OCI-LY1 (cell line): Measurements from ENCODE around the gene EXD3.

Source experiments
- H2AFZ ChIP-seq: fragments of 200-600 bp; sonication (generic), shearing (Covaris generic); 2 replicates; pipeline ENCODE4 v1.6.0; 2014; ENCODE audit warnings: antibody characterized with exemption, mild to moderate bottlenecking, low read length
- H3F3A ChIP-seq: fragments of 200-600 bp; sonication (generic), shearing (Covaris generic); 2 replicates; pipeline ENCODE4 v1.6.0; 2014; ENCODE audit warnings: mild to moderate bottlenecking, antibody characterized with exemption, low read length, moderate library complexity; ENCODE audit not compliant: insufficient read depth
- H3K27ac ChIP-seq: fragments of 200-600 bp; sonication (generic); 2 replicates; pipeline ENCODE4 v1.5.1; 2014; ENCODE audit warnings: low read length, mixed run types, mild to moderate bottlenecking, low read depth; ENCODE audit not compliant: poor library complexity, severe bottlenecking
- H3K27me3 ChIP-seq: fragments of 200-600 bp; sonication (generic); 2 replicates; pipeline ENCODE4 v1.6.0; 2014; ENCODE audit warnings: antibody characterized with exemption, mild to moderate bottlenecking, low read length, moderate library complexity; ENCODE audit not compliant: insufficient read depth
- H3K36me3 ChIP-seq: fragments of 200-600 bp; sonication (generic); 2 replicates; pipeline ENCODE4 v1.6.1; 2014; ENCODE audit warnings: mild to moderate bottlenecking, antibody characterized with exemption, low read length, moderate library complexity, mixed read lengths; ENCODE audit not compliant: insufficient read depth
- H3K4me1 ChIP-seq: fragments of 200-600 bp; sonication (generic); 2 replicates; pipeline ENCODE4 v1.5.1; 2014; ENCODE audit warnings: mild to moderate bottlenecking, low read length, moderate library complexity; ENCODE audit not compliant: insufficient read depth, severe bottlenecking
- H3K4me2 ChIP-seq: fragments of 200-600 bp; sonication (generic), shearing (Covaris generic); 2 replicates; pipeline ENCODE4 v1.6.1; 2014; ENCODE audit warnings: low read length
- H3K4me3 ChIP-seq: fragments of 200-600 bp; sonication (generic); 2 replicates; pipeline ENCODE4 v1.5.1; 2014; ENCODE audit warnings: low read length, low read depth, mild to moderate bottlenecking, mixed read lengths; ENCODE audit not compliant: poor library complexity, severe bottlenecking
- H3K79me2 ChIP-seq: fragments of 200-600 bp; shearing (Covaris generic); 2 replicates; pipeline ENCODE4 v1.6.1; 2016; ENCODE audit warnings: mixed run types, low read length, mixed read lengths; ENCODE audit not compliant: insufficient read depth
- H3K9ac ChIP-seq: fragments of 200-600 bp; sonication (generic), shearing (Covaris generic); 2 replicates; pipeline ENCODE4 v1.6.1; 2014; ENCODE audit warnings: mild to moderate bottlenecking, low read length, mixed read lengths
- H3K9me2 ChIP-seq: fragments of 200-600 bp; sonication (generic), shearing (Covaris generic); 2 replicates; pipeline ENCODE4 v1.6.1; 2014; ENCODE audit warnings: low read depth, mild to moderate bottlenecking, low read length, mixed read lengths
- H3K9me3 ChIP-seq: fragments of 200-600 bp; shearing (Covaris generic); 2 replicates; pipeline ENCODE4 v1.6.1; 2014; ENCODE audit warnings: low read length, mixed read lengths
- H4K20me1 ChIP-seq: fragments of 200-600 bp; sonication (generic), shearing (Covaris generic); 2 replicates; pipeline ENCODE4 v1.6.0; 2016; ENCODE audit warnings: mild to moderate bottlenecking, low read length; ENCODE audit not compliant: insufficient read depth
- CTCF ChIP-seq: fragments of 200-600 bp; sonication (generic), shearing (Covaris generic); IDR thresholded peaks from 2 replicates; pipeline ENCODE4 v1.5.1; 2017; ENCODE audit warnings: mild to moderate bottlenecking, antibody characterized with exemption, low read length, moderate library complexity, mixed read lengths
- EZH2 ChIP-seq: fragments of 200-600 bp; sonication (generic), shearing (Covaris generic); IDR thresholded peaks from 2 replicates; pipeline ENCODE4 v1.8.0; 2017; ENCODE audit warnings: borderline replicate concordance, mixed run types, mild to moderate bottlenecking, antibody characterized with exemption, low read length, moderate library complexity, mixed read lengths

Gene EXD3

GRCh38 chr9:137449931-137450538 is 27.1 kb upstream of the EXD3 start:
- no peaks in the 10 kb centered on the region for H3K79me2 ChIP-seq
- no peaks in the 10 kb centered on the region for H3F3A ChIP-seq
- no peak overlapping the region for H3K4me3 ChIP-seq
- H3K9me2 ChIP-seq: no peaks in the 10 kb centered on the region
- H3K4me2 ChIP-seq: no peak overlapping the region
- H2AFZ ChIP-seq: no peak overlapping the region
- H3K9ac ChIP-seq: no peak overlapping the region
- peaks cover 10% of the 10 kb centered on the region for H3K4me1 ChIP-seq
- no peaks in the 10 kb centered on the region for H4K20me1 ChIP-seq
- no peaks in the 10 kb centered on the region; the same call in 1 of the 2 replicates for H3K27me3 ChIP-seq
- peaks cover 17% of the 10 kb centered on the region for H3K36me3 ChIP-seq
- no peaks in the 10 kb centered on the region for H3K9me3 ChIP-seq
- no peak overlapping the region for H3K27ac ChIP-seq
- TF ChIP-seq CTCF (no peak), EZH2 (no peak)

- no peak overlapping the region for H3K9ac ChIP-seq
- H3F3A ChIP-seq: no peaks in the 10 kb centered on the region
- no peaks in the 10 kb centered on the region for H3K9me2 ChIP-seq
- H3K36me3 ChIP-seq: peaks cover 17% of the 10 kb centered on the region
- no peaks in the 10 kb centered on the region for H4K20me1 ChIP-seq
- no peak overlapping the region for H3K4me2 ChIP-seq
- no peaks in the 10 kb centered on the region for H3K9me3 ChIP-seq
- H3K4me1 ChIP-seq: peaks cover 3% of the 10 kb centered on the region
- TF ChIP-seq CTCF: no peak
- TF ChIP-seq EZH2: no peak
- no peak overlapping the region for H2AFZ ChIP-seq
- no peaks in the 10 kb centered on the region for H3K79me2 ChIP-seq
- no peak overlapping the region for H3K27ac ChIP-seq
- H3K27me3 ChIP-seq: no peaks in the 10 kb centered on the region; the same call in 1 of the 2 replicates
- no peak overlapping the region for H3K4me3 ChIP-seq
These were observed 26.3 kb upstream of the EXD3 start for GRCh38 chr9:137449081-137449844.

- Histone ChIP-seq H3K27ac (no peak overlapping the region), H3K9me3 (no peaks in the 10 kb centered on the region), H4K20me1 (no peaks in the 10 kb centered on the region), H3K4me3 (no peak overlapping the region), H2AFZ (no peak overlapping the region), H3K27me3 (no peaks in the 10 kb centered on the region; the same call in 1 of the 2 replicates), H3F3A (no peaks in the 10 kb centered on the region), H3K79me2 (no peaks in the 10 kb centered on the region), H3K9me2 (no peaks in the 10 kb centered on the region), H3K4me2 (no peak overlapping the region), H3K9ac (no peak overlapping the region), H3K4me1 (peaks cover 2% of the 10 kb centered on the region), H3K36me3 (peaks cover 16% of the 10 kb centered on the region)
- TF ChIP-seq CTCF: no peak
- no peak for TF ChIP-seq EZH2
These were observed 25.6 kb upstream of the EXD3 start for GRCh38 chr9:137448602-137448962.
